Rectal smooth muscle tissue (tissue), 1 donor: ENCODE data around the gene MTMR6.
A peak's percentile ranks its signal among the peaks of the same experiment; 100 is the strongest.

ENCODE experiments used
- H3K27ac ChIP-seq: one replicate; pipeline ENCODE4 v1.7.0; 2013; ENCODE audit warnings: low read depth, low read length, inconsistent platforms
- H3K27me3 ChIP-seq: one replicate; pipeline ENCODE4 v1.7.0; 2013; ENCODE audit warnings: low read length; ENCODE audit not compliant: control insufficient read depth, insufficient read depth
- H3K36me3 ChIP-seq: one replicate; pipeline ENCODE4 v1.7.0; 2013; ENCODE audit warnings: low read length; ENCODE audit not compliant: control insufficient read depth, insufficient read depth
- H3K4me1 ChIP-seq: one replicate; pipeline ENCODE4 v1.7.0; 2013; ENCODE audit warnings: low read length; ENCODE audit not compliant: control insufficient read depth, insufficient read depth
- H3K4me3 ChIP-seq: one replicate; pipeline ENCODE4 v1.7.0; 2013; ENCODE audit warnings: low read length
- H3K9ac ChIP-seq: one replicate; pipeline ENCODE4 v1.7.0; 2013; ENCODE audit warnings: low read length

The MTMR6 gene

GRCh38 chr13:25300861-25301346 lies 13.6 kb upstream of the MTMR6 start:
- Histone ChIP-seq H3K9ac (no peak overlapping the region), H3K27me3 (no peaks in the 10 kb centered on the region), H3K4me3 (peak overlapping the region; percentile 90), H3K4me1 (peaks cover 7% of the 10 kb centered on the region), H3K27ac (peak overlapping the region; percentile 86), H3K36me3 (no peaks in the 10 kb centered on the region)

GRCh38 chr13:25295701-25296100 lies 8.4 kb upstream of the MTMR6 start:
- H3K4me3 ChIP-seq: no peak overlapping the region
- no peaks in the 10 kb centered on the region for H3K4me1 ChIP-seq
- no peak overlapping the region for H3K27ac ChIP-seq
- no peak overlapping the region for H3K9ac ChIP-seq
- H3K36me3 ChIP-seq: no peaks in the 10 kb centered on the region
- H3K27me3 ChIP-seq: no peaks in the 10 kb centered on the region

- Histone ChIP-seq H3K27me3 (no peaks in the 10 kb centered on the region), H3K4me3 (no peak overlapping the region), H3K27ac (no peak overlapping the region), H3K36me3 (no peaks in the 10 kb centered on the region), H3K9ac (no peak overlapping the region), H3K4me1 (no peaks in the 10 kb centered on the region)
These were observed 7.9 kb upstream of the MTMR6 start for GRCh38 chr13:25295228-25295627.

- H3K36me3 ChIP-seq: no peaks in the 10 kb centered on the region
- H3K4me1 ChIP-seq: no peaks in the 10 kb centered on the region
- H3K4me3 ChIP-seq: no peak overlapping the region
- no peak overlapping the region for H3K9ac ChIP-seq
- no peaks in the 10 kb centered on the region for H3K27me3 ChIP-seq
- no peak overlapping the region for H3K27ac ChIP-seq
These were observed 5.0 kb upstream of the MTMR6 start for GRCh38 chr13:25292301-25292700.

- no peak overlapping the region for H3K9ac ChIP-seq
- H3K27ac ChIP-seq: no peak overlapping the region
- H3K4me1 ChIP-seq: no peaks in the 10 kb centered on the region
- no peaks in the 10 kb centered on the region for H3K27me3 ChIP-seq
- no peak overlapping the region for H3K4me3 ChIP-seq
- H3K36me3 ChIP-seq: no peaks in the 10 kb centered on the region
These were observed 4.4 kb upstream of the MTMR6 start for GRCh38 chr13:25291691-25292090.

GRCh38 chr13:25288966-25289365 lies 1.7 kb upstream of the MTMR6 start:
- no peak overlapping the region for H3K9ac ChIP-seq
- no peak overlapping the region for H3K27ac ChIP-seq
- H3K4me1 ChIP-seq: peaks cover 3% of the 10 kb centered on the region
- H3K4me3 ChIP-seq: no peak overlapping the region
- H3K36me3 ChIP-seq: no peaks in the 10 kb centered on the region
- H3K27me3 ChIP-seq: no peaks in the 10 kb centered on the region

- Histone ChIP-seq H3K4me1 (peaks cover 3% of the 10 kb centered on the region), H3K9ac (peak overlapping the region; percentile 77), H3K27me3 (no peaks in the 10 kb centered on the region), H3K27ac (peak overlapping the region; percentile 82), H3K4me3 (peak overlapping the region; percentile 94), H3K36me3 (no peaks in the 10 kb centered on the region)
These were observed 850 bp downstream of the MTMR6 start for GRCh38 chr13:25286308-25286968.

GRCh38 chr13:25281935-25282332 lies 5.4 kb downstream of the MTMR6 start:
- Histone ChIP-seq H3K4me3 (no peak overlapping the region), H3K27ac (no peak overlapping the region)

GRCh38 chr13:25281193-25281934 lies 5.9 kb downstream of the MTMR6 start:
- Histone ChIP-seq H3K4me3 (no peak overlapping the region), H3K4me1 (peaks cover 3% of the 10 kb centered on the region), H3K36me3 (no peaks in the 10 kb centered on the region), H3K27ac (no peak overlapping the region), H3K27me3 (no peaks in the 10 kb centered on the region), H3K9ac (no peak overlapping the region)

More at GRCh38 chr13:25281935-25282332, 5.4 kb downstream of the MTMR6 start:
- H3K9ac ChIP-seq: no peak overlapping the region
- H3K36me3 ChIP-seq: no peaks in the 10 kb centered on the region
- peaks cover 3% of the 10 kb centered on the region for H3K4me1 ChIP-seq
- H3K27me3 ChIP-seq: no peaks in the 10 kb centered on the region

GRCh38 chr13:25280396-25280795 lies 6.9 kb downstream of the MTMR6 start:
- H3K36me3 ChIP-seq: no peaks in the 10 kb centered on the region
- H3K4me3 ChIP-seq: no peak overlapping the region
- H3K4me1 ChIP-seq: no peaks in the 10 kb centered on the region

GRCh38 chr13:25276748-25277147 lies 10.5 kb downstream of the MTMR6 start:
- H3K36me3 ChIP-seq: peaks cover 8% of the 10 kb centered on the region
- H3K4me1 ChIP-seq: no peaks in the 10 kb centered on the region
- no peak overlapping the region for H3K27ac ChIP-seq
- H3K9ac ChIP-seq: no peak overlapping the region
- no peak overlapping the region for H3K4me3 ChIP-seq
- H3K27me3 ChIP-seq: no peaks in the 10 kb centered on the region

More at GRCh38 chr13:25280396-25280795, 6.9 kb downstream of the MTMR6 start:
- Histone ChIP-seq H3K27ac (no peak overlapping the region), H3K9ac (no peak overlapping the region), H3K27me3 (no peaks in the 10 kb centered on the region)

- Histone ChIP-seq H3K27me3 (no peaks in the 10 kb centered on the region), H3K4me1 (no peaks in the 10 kb centered on the region), H3K36me3 (peaks cover 9% of the 10 kb centered on the region), H3K9ac (no peak overlapping the region), H3K27ac (no peak overlapping the region), H3K4me3 (no peak overlapping the region)
These were observed 18.7 kb downstream of the MTMR6 start for GRCh38 chr13:25268561-25268960.
